PC-3 (cell line): ENCODE measurements around the gene SMIM13.

Experiments
- EZH2 ChIP-seq: fragments of 300-600 bp; sonication (generic); IDR thresholded peaks from one replicate; pipeline ENCODE4 v1.6.1; 2017; ENCODE audit warnings: antibody characterized with exemption, mild to moderate bottlenecking, low read length; ENCODE audit not compliant: unreplicated experiment
- EZH2phosphoT487 ChIP-seq: fragments of 300-600 bp; sonication (generic); IDR thresholded peaks from 2 replicates; pipeline ENCODE4 v1.6.1; 2018; ENCODE audit warnings: mild to moderate bottlenecking, antibody characterized with exemption, low read length, borderline replicate concordance
- TF ChIP-seq, protein P1 (sequence below): fragments of 300-600 bp; sonication (generic); conservative IDR thresholded peaks from 2 replicates; pipeline ENCODE4 v1.5.1; 2017; ENCODE audit warnings: antibody characterized with exemption, low read depth, mild to moderate bottlenecking, low read length

DNA sequence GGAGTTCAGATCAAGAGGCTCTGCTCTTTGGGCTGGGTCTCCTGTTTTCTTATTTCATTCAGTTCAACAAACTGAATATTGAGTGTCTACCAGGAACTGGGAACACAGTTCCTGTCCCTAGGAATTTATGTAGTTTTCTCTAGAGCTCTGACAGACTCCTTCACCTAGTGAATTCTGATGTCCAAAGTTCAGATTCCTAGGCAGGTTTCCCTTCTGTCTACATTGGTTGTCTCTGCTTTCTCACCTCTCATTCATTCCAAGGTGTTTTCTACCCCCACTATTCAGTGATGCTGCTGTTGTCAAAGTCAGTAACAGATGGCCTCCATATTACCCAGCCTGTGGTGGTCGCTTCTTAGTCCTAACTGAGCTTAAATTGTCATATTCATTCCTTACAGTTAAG, 4.4 kb downstream of the SMIM13 start:
- TF ChIP-seq, protein P1, sequence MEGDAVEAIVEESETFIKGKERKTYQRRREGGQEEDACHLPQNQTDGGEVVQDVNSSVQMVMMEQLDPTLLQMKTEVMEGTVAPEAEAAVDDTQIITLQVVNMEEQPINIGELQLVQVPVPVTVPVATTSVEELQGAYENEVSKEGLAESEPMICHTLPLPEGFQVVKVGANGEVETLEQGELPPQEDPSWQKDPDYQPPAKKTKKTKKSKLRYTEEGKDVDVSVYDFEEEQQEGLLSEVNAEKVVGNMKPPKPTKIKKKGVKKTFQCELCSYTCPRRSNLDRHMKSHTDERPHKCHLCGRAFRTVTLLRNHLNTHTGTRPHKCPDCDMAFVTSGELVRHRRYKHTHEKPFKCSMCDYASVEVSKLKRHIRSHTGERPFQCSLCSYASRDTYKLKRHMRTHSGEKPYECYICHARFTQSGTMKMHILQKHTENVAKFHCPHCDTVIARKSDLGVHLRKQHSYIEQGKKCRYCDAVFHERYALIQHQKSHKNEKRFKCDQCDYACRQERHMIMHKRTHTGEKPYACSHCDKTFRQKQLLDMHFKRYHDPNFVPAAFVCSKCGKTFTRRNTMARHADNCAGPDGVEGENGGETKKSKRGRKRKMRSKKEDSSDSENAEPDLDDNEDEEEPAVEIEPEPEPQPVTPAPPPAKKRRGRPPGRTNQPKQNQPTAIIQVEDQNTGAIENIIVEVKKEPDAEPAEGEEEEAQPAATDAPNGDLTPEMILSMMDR = no peak
- TF ChIP-seq EZH2 (no peak), EZH2phosphoT487 (no peak)
